Measurements from ENCODE around the gene KLF13. TPM values are rescaled to one million over a fixed set of nuclear protein-coding genes. Genes with fewer than 3 reads are reported as not detected.

KLF13 gene
- total RNA-seq, 1 donor from 2014 or later: 59.1 TPM

- Mint-ChIP-seq H3K36me3 (ENCODE audit: low read depth) (peaks cover 7% of the 10 kb centered on the region), H3K4me3 (ENCODE audit: unreplicated experiment) (no peak overlapping the region), H3K4me1 (ENCODE audit: low read depth) (no peaks in the 10 kb centered on the region), H3K27ac (ENCODE audit: unreplicated experiment) (no peak overlapping the region), H3K9me3 (ENCODE audit: low read depth) (peaks cover 14% of the 10 kb centered on the region), H3K27me3 (ENCODE audit: low read depth) (no peaks in the 10 kb centered on the region)
- DNase-seq (ENCODE audit: low spot score): no peak
- TF ChIP-seq CTCF (IDR thresholded peaks at IDR 0.05): no peak
Measured at GRCh38 chr15:31412824-31413223, 86.2 kb downstream of the KLF13 start.

GRCh38 chr15:31415201-31415600 is 88.6 kb downstream of the KLF13 start:
- Mint-ChIP-seq H3K36me3 (ENCODE audit: low read depth) (peaks cover 8% of the 10 kb centered on the region), H3K9me3 (ENCODE audit: low read depth) (peaks cover 14% of the 10 kb centered on the region), H3K4me3 (ENCODE audit: unreplicated experiment) (no peak overlapping the region), H3K27ac (ENCODE audit: unreplicated experiment) (no peak overlapping the region), H3K4me1 (ENCODE audit: low read depth) (no peaks in the 10 kb centered on the region), H3K27me3 (ENCODE audit: low read depth) (no peaks in the 10 kb centered on the region)
- no peak for DNase-seq (ENCODE audit: low spot score)
- TF ChIP-seq CTCF (IDR thresholded peaks at IDR 0.05): no peak

GRCh38 chr15:31419820-31420219 is 93.2 kb downstream of the KLF13 start:
- Mint-ChIP-seq H3K9me3 (ENCODE audit: low read depth) (peaks cover 29% of the 10 kb centered on the region), H3K4me1 (ENCODE audit: low read depth) (no peaks in the 10 kb centered on the region), H3K27me3 (ENCODE audit: low read depth) (no peaks in the 10 kb centered on the region), H3K27ac (ENCODE audit: unreplicated experiment) (no peak overlapping the region), H3K36me3 (ENCODE audit: low read depth) (peaks cover 13% of the 10 kb centered on the region), H3K4me3 (ENCODE audit: unreplicated experiment) (no peak overlapping the region)
- DNase-seq (ENCODE audit: low spot score): peak; percentile 17
- TF ChIP-seq CTCF (IDR thresholded peaks at IDR 0.05): no peak

- Mint-ChIP-seq H3K9me3 (ENCODE audit: low read depth) (peaks cover 12% of the 10 kb centered on the region), H3K36me3 (ENCODE audit: low read depth) (peaks cover 5% of the 10 kb centered on the region), H3K27me3 (ENCODE audit: low read depth) (no peaks in the 10 kb centered on the region), H3K27ac (ENCODE audit: unreplicated experiment) (no peak overlapping the region), H3K4me3 (ENCODE audit: unreplicated experiment) (no peak overlapping the region), H3K4me1 (ENCODE audit: low read depth) (no peaks in the 10 kb centered on the region)
- DNase-seq (ENCODE audit: low spot score): no peak
- TF ChIP-seq CTCF (IDR thresholded peaks at IDR 0.05): no peak
Measured at GRCh38 chr15:31427411-31427810, 100.8 kb downstream of the KLF13 start.

Other genes starting within 250 kb of the KLF13 start
- not detected in 3 replicates for gene TRPM1, start 225.1 kb upstream of the KLF13 start, total RNA-seq